Measurements from ENCODE around the gene RHBDD3. TPM values are rescaled to one million over a fixed set of nuclear protein-coding genes. Genes with fewer than 3 reads are reported as not detected.
A peak's percentile ranks its signal among the peaks of the same experiment; 100 is the strongest.

Gene RHBDD3
- total RNA-seq, 1 donor from 2014 or later: 17.9 TPM

DNA sequence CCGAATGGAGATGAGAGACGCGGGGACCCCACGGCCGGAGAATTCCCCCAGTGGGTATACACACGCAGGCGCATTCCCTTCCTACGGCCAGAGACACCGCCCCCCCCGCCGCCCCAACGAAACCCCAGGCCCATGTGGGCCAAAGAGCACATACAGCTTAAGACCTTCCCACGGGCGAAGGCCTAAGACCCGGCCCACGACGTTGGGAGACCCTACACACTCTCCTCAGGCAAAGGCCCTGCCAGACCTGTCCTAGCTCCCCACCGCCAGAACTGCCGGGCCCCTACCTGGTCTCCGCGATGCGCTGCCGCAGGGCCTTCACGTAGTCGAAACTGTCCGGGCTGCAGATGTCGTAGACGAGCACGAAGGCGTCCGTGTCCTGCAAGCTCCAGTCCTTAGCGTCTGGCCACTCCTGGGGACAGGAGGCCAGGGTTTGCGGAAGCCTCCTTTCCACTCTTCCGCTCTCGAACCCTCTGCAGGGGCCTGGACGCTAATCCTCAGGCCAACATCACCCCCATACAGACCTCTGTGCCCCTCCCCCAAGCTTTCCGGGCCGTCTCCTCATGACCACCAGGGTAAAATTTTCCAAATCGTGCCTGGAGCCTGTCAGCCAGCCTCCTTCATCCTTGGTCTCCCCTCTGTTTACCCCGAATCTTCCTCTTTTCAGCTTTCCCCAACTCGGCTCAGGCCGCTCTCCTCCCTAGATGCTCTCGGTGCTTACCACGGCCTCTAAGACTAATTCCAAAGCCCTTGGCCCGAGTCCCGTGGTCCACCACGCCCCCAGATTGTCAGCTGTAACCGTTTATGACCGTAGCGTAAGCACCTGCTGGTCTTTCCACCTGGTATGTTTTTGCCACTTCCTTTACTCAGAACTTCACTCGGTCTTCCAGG is 46.0 kb upstream of the RHBDD3 start:
- intact Hi-C loops (cut with micrococcal nuclease): no loop called here
- no peaks in the 10 kb centered on the region for H3K9me3 Mint-ChIP-seq
- no peak for ATAC-seq (ENCODE audit: low read depth)
- CTCF ChIA-PET: interaction anchor here (0.6 to 1.2 kb wide), 2 partner anchors 11 to 685 kb away, joined by 3 read pairs; no protein-coding TSS in a partner anchor
- H3K36me3 Mint-ChIP-seq (ENCODE audit: low read depth): no peaks in the 10 kb centered on the region
- TF ChIP-seq CTCF (IDR thresholded peaks at IDR 0.05): no peak
- no peak for DNase-seq
- POLR2A ChIA-PET: interaction anchor here (0.5 to 0.6 kb wide), 5 partner anchors 9 to 263 kb away, joined by 3 to 6 read pairs (median 4); no protein-coding TSS in a partner anchor
- H3K4me1 Mint-ChIP-seq: peaks cover 31% of the 10 kb centered on the region
- peak overlapping the region; percentile 52 for H3K4me3 Mint-ChIP-seq
- H3K27me3 Mint-ChIP-seq: peaks cover 34% of the 10 kb centered on the region
- no peak overlapping the region for H3K27ac Mint-ChIP-seq

GRCh38 chr22:29313126-29313575 is 45.4 kb upstream of the RHBDD3 start:
- ATAC-seq (ENCODE audit: low read depth) (no peak), DNase-seq (no peak)
- no peaks in the 10 kb centered on the region for H3K36me3 Mint-ChIP-seq (ENCODE audit: low read depth)
- POLR2A ChIA-PET: interaction anchor here (0.5 kb wide), 1 partner anchor 62 kb away, joined by 3 read pairs; no protein-coding TSS in a partner anchor
- intact Hi-C loops (cut with micrococcal nuclease): no loop called here
- peaks cover 31% of the 10 kb centered on the region for H3K4me1 Mint-ChIP-seq
- peaks cover 36% of the 10 kb centered on the region for H3K27me3 Mint-ChIP-seq
- H3K9me3 Mint-ChIP-seq: no peaks in the 10 kb centered on the region
- H3K27ac Mint-ChIP-seq: no peak overlapping the region
- CTCF ChIA-PET: interaction anchor here (0.6 to 1.2 kb wide), 2 partner anchors 11 to 685 kb away, joined by 3 read pairs; no protein-coding TSS in a partner anchor
- TF ChIP-seq CTCF (IDR thresholded peaks at IDR 0.05): no peak
- no peak overlapping the region for H3K4me3 Mint-ChIP-seq

- ChIA-PET CTCF (interaction anchor here (0.6 kb wide), 1 partner anchor 684 kb away, joined by 3 read pairs; no protein-coding TSS in a partner anchor), POLR2A (interaction anchor here (1.0 kb wide), 1 partner anchor 42 kb away, joined by 3 read pairs; no protein-coding TSS in a partner anchor)
- DNase-seq (no peak), ATAC-seq (ENCODE audit: low read depth) (no peak)
- no peak for TF ChIP-seq CTCF (IDR thresholded peaks at IDR 0.05)
- Mint-ChIP-seq H3K4me1 (peaks cover 33% of the 10 kb centered on the region), H3K9me3 (no peaks in the 10 kb centered on the region), H3K4me3 (no peak overlapping the region), H3K27me3 (peaks cover 39% of the 10 kb centered on the region), H3K27ac (no peak overlapping the region), H3K36me3 (ENCODE audit: low read depth) (no peaks in the 10 kb centered on the region)
- intact Hi-C loops (cut with micrococcal nuclease): no loop called here
These were observed 44.7 kb upstream of the RHBDD3 start for GRCh38 chr22:29312218-29313125.

DNA sequence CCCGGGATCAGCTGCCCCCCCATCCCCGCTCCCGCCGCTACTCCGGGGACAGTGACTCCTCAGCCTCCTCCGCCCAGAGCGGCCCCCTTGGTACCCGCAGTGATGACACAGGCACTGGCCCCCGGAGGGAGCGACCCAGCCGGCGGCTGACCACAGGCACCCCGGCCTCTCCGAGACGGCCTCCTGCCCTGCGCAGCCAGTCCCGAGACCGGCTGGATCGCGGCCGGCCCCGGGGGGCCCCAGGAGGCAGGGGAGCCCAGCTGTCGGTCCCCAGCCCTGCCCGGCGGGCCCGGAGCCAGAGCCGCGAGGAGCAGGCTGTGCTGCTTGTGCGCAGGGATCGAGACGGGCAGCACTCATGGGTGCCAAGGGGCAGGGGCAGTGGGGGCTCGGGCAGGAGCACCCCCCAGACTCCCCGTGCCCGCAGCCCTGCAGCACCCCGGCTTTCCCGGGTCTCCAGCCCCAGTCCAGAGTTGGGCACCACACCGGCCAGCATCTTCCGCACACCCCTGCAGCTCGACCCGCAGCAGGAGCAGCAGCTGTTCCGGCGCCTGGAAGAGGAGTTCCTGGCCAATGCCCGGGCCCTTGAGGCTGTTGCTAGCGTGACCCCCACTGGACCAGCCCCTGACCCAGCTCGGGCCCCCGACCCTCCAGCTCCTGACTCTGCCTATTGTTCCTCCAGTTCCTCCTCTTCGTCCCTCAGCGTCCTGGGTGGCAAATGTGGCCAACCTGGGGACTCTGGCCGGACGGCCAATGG is 43.9 kb upstream of the RHBDD3 start:
- intact Hi-C loops (cut with micrococcal nuclease): no loop called here
- ChIA-PET POLR2A (interaction anchor here (1.0 kb wide), 1 partner anchor 42 kb away, joined by 3 read pairs; no protein-coding TSS in a partner anchor), CTCF (no interaction called here)
- ATAC-seq (ENCODE audit: low read depth): no peak
- Mint-ChIP-seq H3K36me3 (ENCODE audit: low read depth) (no peaks in the 10 kb centered on the region), H3K4me3 (no peak overlapping the region), H3K27ac (no peak overlapping the region), H3K4me1 (peaks cover 35% of the 10 kb centered on the region), H3K9me3 (no peaks in the 10 kb centered on the region), H3K27me3 (peaks cover 41% of the 10 kb centered on the region)
- TF ChIP-seq CTCF (IDR thresholded peaks at IDR 0.05): no peak
- DNase-seq: no peak

Measured in activated B cell treated with CpG ODN at 0.5 μM for 24 hours (primary cell).